ENCODE data around the gene IL17RC.

- TF ChIP-seq CTCF (IDR thresholded peaks at IDR 0.05; ENCODE audit: low read depth, low read length) (no peak), EZH2phosphoT487 (IDR thresholded peaks at IDR 0.05; ENCODE audit: low read depth) (no peak)
Observed at GRCh38 chr3:9876991-9877390, 39.9 kb upstream of the IL17RC start.
